Stimulated activated CD8-positive, alpha-beta memory T cell treated with anti-CD3 and anti-CD28 coated beads, Interleukin-4, amount 100 ng/mL, for 48 hours (primary cell): ENCODE data around the gene SEZ6.
A peak's percentile ranks its signal among the peaks of the same experiment; 100 is the strongest.

Experiments
- DNase-seq: peaks from one replicate; pipeline ENCODE4 v3.0.0-alpha.2; 2020

The SEZ6 gene

GRCh38 chr17:28973425-28973824 is 32.4 kb downstream of the SEZ6 start:
- DNase-seq, result no peak

DNA sequence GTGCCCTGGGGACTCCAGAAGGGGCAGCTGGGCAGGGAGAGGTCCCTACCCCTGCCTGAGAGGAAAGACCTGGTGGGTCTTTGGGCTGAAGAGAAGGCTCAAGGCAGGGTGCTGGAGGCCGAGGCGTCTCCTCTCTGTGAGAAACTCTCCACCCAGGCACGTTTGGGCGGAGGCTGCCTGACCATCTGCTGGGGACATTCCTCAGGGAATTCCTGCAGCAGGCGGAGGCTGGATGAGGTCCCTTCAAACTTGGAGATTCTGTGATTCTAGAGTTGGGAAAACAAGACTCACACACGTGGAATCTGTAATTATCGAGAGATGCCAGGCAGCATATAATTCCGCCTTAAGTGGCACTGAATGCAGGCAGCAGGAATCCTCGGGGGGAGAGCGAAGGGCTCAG is 33.4 kb downstream of the SEZ6 start:
- no peak for DNase-seq

DNA sequence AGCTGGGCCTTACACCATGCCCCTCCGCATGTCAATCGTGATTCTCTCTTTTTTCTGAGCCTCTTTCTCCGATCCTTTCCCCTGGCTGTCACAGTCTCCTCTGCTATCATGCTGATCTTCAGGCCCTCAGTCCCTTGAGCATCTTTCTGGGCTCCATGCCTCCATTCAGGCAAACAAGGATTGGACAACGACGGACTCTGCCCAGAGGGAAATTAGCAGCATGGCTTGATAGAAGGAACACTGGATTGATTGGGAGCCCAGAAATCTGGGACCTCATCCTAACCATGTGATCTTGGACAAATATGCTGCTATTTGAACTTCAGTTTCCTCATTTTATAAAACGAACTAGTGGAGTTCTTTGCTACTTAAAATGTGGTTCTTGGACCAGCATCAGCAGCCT is 35.0 kb downstream of the SEZ6 start:
- no peak for DNase-seq

GRCh38 chr17:28969706-28970393 is 36.0 kb downstream of the SEZ6 start:
- DNase-seq, result no peak

- no peak for DNase-seq
These were observed 36.9 kb downstream of the SEZ6 start for GRCh38 chr17:28968914-28969295.

GRCh38 chr17:28968231-28968913 is 37.5 kb downstream of the SEZ6 start:
- no peak for DNase-seq

DNA sequence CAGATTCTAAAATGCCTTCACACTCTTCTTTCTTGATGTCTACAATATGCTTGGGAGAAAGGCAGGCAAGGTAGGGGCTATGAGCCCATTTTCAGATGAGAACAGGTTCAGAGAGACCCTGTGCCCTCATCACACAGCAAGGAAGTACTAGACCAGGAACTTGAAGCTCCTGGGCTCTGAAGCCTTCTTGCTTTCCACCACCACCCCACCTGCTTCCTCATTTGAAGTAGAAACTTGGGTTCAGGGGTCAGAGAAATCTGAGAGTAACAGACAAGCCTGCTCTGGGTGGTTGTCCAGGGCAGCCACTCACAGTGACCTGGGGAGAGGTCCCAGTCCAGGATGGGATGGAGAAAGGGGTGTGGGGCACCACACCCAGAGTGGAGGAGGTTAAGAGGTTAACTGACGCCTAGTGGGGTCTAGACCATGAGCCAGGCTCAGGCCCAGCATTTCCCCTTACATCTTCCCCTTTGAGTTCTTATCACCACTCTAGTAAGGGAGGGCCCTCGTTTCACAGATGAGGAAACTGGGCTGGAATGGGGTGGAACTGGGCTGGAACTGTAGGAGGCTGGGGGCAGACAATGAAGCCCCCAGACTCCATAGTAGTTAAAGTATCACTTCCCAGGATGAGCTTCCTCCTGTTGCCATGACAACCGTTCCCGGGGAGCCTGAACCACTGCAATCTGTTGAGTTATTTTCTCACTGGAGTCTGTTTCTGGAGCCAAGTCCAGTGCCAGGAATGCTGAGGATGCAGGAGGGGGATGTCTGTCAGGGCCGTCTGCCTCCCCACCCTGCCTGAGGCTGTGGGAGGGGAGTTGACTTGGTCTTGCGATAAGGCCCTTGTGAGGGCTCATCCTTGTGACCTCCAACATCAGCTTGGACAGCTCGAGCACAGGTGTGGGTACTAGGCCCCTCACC is 38.4 kb downstream of the SEZ6 start:
- DNase-seq, result no peak

- no peak for DNase-seq
These were observed 42.0 kb downstream of the SEZ6 start for GRCh38 chr17:28963841-28964240.

GRCh38 chr17:28963055-28963611 is 42.7 kb downstream of the SEZ6 start:
- no peak for DNase-seq

DNA sequence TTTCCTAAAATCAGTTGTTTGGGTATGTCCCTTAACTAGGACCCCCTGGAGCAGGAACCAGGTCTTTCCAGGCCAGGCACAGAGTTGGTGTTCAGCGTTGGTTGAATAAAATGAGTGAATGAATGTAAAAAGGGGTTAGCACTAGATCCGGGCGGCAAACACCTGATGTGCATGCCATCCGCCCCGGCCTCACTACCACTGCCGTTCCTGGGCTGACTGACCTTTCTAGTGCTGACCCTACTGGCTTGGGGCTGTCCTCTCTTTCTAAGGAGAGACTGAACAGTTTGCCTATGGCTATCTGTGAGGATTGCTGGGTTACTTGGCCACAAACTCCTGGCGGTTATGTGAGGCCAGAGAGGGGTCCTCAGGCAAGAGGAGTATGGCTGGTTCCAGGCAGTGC is 44.4 kb downstream of the SEZ6 start:
- DNase-seq, result no peak

- DNase-seq, result no peak
These were observed 45.4 kb downstream of the SEZ6 start for GRCh38 chr17:28960256-28961061.

- no peak for DNase-seq
These were observed 46.4 kb downstream of the SEZ6 start for GRCh38 chr17:28959471-28959871.

DNA sequence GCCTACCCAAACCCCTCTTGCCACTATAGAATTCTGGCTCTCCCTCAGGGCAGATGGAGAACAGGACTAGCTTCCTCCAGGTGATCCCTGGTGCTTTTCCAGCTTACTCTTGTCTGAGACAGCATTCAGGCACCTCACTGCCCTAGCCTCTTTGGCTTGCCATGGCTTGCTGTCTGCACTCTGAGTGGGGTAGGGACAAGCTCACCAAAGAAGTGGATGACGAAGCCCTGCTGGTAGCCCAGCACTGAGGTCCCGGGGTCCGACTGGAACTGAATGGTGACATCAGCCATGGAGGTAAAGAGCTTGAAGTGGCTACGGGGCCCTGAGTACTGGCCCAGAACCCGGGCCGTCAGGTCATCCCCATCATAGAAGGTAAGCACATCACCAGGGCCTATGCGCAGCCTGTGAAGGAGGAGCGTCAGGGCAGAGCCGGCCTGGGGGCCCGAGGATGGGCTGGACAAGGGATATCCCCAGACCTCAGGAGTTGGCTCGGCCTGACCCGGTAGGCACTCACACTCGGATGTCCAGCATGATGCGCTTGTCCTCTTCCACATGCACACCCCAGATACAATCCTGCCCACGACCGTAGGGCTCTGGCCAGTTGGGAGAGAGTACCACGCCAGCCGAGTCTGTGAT is 46.9 kb downstream of the SEZ6 start:
- no peak for DNase-seq

DNA sequence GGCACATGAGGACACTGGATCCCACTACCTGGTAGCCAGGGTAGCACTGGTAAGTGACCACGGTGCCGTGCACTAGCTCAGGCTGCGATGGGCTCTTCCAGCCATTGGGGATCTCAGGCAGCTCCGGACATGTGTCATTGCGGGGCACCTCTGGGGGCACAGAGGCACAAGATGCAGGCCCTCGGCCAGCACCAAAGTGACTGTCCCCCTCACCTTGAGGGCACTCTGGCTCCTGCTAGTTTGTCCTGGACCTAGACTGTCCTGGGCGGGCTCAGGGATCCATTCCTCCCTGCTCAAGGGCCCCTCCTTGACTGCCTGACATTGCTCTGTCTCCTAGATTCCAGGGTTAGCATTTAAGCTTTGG is 47.9 kb downstream of the SEZ6 start:
- no peak for DNase-seq

- no peak for DNase-seq
These were observed 48.4 kb downstream of the SEZ6 start for GRCh38 chr17:28957277-28957991.

DNA sequence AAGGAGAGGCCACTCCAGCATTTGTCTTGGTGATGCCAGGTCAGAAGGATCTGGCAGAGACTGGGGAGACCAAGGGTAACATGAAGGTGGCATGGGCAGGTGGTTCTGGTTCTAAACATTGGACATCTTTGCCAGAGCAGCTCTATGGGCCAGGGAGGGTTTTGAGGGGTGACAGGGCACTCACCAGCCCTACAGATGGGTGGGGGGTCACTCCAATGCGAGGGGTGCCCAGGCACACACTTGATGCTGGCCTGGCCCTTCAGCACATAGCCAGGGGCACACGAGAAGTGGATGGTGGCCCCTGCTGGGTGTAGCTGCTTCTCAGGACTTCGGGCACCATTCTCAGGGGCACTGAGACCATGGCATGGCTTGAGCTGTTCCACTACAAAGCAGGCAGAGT is 49.0 kb downstream of the SEZ6 start:
- no peak for DNase-seq

DNA sequence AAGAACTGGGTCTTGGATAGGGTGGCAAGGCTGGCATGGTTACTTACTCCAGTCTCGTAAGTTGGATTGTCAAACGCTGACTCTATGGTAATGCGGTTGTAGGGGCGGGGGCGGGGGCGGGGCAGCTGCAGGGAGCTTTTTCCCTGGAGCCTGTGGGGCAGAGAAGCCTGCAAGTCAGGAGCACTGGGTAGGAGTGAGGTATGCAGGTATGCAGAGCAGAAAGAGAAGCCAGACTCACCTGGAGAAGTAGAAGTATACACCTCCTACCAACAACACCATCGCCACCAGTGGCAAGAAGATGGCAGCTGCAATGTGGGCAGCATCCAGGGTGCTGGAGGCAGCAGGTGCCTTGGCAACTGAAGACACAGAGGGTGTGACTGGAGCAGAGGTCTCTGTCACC is 49.7 kb downstream of the SEZ6 start:
- DNase-seq, result no peak

GRCh38 chr17:28955408-28955807 is 50.4 kb downstream of the SEZ6 start:
- DNase-seq, result no peak

DNA sequence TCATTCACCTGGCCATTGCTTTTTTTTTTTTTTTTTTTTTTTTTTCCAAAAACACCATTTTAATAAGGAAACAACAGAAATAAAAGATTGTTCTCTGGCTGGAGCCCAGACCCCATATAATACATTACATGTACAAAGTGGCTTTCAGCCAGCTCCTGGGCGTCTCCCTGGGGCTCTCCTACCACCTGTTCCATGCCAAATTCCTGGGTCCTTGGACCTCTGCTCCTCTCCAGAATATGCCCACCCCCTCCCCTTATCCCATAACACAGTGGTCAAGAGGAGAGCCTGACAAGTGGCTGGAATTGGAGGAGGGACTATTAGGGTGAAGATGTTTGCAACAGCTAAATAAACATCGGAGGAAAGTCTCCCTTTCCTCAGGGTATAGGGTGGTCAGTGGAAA is 50.9 kb downstream of the SEZ6 start:
- DNase-seq, result no peak

DNA sequence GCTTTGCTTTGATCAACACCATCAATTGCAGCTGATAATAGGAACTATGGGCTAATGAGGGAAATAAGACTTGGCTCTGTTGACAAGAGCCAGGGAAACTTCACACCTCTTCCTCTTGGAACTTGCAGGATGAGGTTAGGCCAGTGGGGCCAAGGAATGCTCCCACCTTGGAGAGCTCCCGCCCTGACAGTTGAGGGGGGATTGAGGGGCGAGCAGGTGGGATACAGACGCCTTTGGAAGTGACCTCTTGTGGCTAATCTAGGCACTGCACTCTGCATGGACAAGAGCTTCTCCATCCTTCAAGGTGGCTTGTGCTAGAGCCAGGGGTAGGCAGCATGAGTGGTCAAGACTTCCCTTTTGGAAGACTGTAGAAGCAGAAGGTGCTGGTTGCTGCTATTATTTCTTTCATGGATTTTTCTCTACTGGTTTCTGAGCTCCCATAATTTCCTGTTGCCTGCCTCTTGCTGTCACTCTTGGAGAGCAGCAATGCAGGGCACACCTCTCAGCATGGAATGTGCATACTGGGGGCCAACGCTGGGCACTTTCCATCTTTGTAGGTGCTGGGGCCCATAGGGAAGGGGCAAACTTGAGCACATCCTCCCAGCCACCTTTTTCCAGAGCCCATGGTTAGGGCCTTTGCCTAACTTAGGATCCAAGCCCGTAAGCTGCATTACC is 52.3 kb downstream of the SEZ6 start:
- peak; percentile 72 for DNase-seq
